Left ventricle myocardium inferior (tissue), 1 donor: Measurements from ENCODE around the gene CFTR. TPM values are rescaled to one million over a fixed set of nuclear protein-coding genes. Genes with fewer than 3 reads are reported as not detected.

Experiments used
- DNase-seq: peaks from one replicate; pipeline ENCODE4 v3.0.0-alpha.2; 2020
- H3K27ac ChIP-seq: fragments of 200-600 bp; replicated peaks from 2 replicates; pipeline ENCODE4 v1.8.0; 2021
- H3K27me3 ChIP-seq: fragments of 200-600 bp; 2 replicates; pipeline ENCODE4 v1.8.0; 2021; ENCODE audit warnings: low read depth
- H3K36me3 ChIP-seq: fragments of 200-600 bp; 2 replicates; pipeline ENCODE4 v1.8.0; 2021
- H3K4me1 ChIP-seq: fragments of 200-600 bp; 2 replicates; pipeline ENCODE4 v1.8.0; 2021
- H3K4me3 ChIP-seq: fragments of 200-600 bp; 2 replicates; pipeline ENCODE4 v1.8.0; 2021; ENCODE audit warnings: mild to moderate bottlenecking, moderate library complexity
- H3K9me3 ChIP-seq: fragments of 200-600 bp; replicated peaks from 2 replicates; pipeline ENCODE4 v1.8.0; 2021
- CTCF ChIP-seq: fragments of 200-600 bp; IDR thresholded peaks from 2 replicates; pipeline ENCODE4 v1.8.0; 2021; ENCODE audit warnings: antibody characterized with exemption, mild to moderate bottlenecking, borderline replicate concordance
- intact Hi-C: fragments of 100-400 bp; cut with micrococcal nuclease; formaldehyde crosslinking; loops from one replicate; pipeline ENCODE4 v1.11.0; 2022
- total RNA-seq: library from RNA; stranded (reverse); fragmentation: NEBNext Ultra II Directional; extraction: Animal tissue kit (Norgen Biotek cat#: 25700); gene quantifications from one replicate; pipeline ENCODE4 v1.2.1, GENCODE V29; 2021
- donor health status: DM: no; HTN: yes; CAD: no; lungs with severe emphysema.

The CFTR gene
- total RNA-seq, 1 donor from 2014 or later = 0.11 TPM

GRCh38 chr7:117485118-117485620, 5.3 kb downstream of the CFTR start:
- TF ChIP-seq CTCF = no peak
- Histone ChIP-seq H3K36me3 (no peaks in the 10 kb centered on the region), H3K4me1 (peaks cover under 1% of the 10 kb centered on the region), H3K4me3 (no peak overlapping the region), H3K27ac (no peak overlapping the region), H3K27me3 (peaks cover 17% of the 10 kb centered on the region), H3K9me3 (no peaks in the 10 kb centered on the region)
- intact Hi-C loops = no loop called here
- no peak for DNase-seq

- intact Hi-C loops = no loop called here
Measured at GRCh38 chr7:117489016-117489415, 9.2 kb downstream of the CFTR start.

GRCh38 chr7:117489430-117489829, 9.6 kb downstream of the CFTR start:
- DNase-seq = no peak
- no peaks in the 10 kb centered on the region for H3K36me3 ChIP-seq
- TF ChIP-seq CTCF = no peak

More at GRCh38 chr7:117489016-117489415, 9.2 kb downstream of the CFTR start:
- no peak overlapping the region for H3K4me3 ChIP-seq
- no peak for TF ChIP-seq CTCF
- no peaks in the 10 kb centered on the region for H3K36me3 ChIP-seq
- no peak for DNase-seq
- no peak overlapping the region for H3K27ac ChIP-seq
- H3K27me3 ChIP-seq = peaks cover 4% of the 10 kb centered on the region
- no peaks in the 10 kb centered on the region for H3K9me3 ChIP-seq
- H3K4me1 ChIP-seq = no peaks in the 10 kb centered on the region

GRCh38 chr7:117489911-117490310, 10.1 kb downstream of the CFTR start:
- H3K27me3 ChIP-seq = no peaks in the 10 kb centered on the region
- TF ChIP-seq CTCF = no peak
- no peak overlapping the region for H3K27ac ChIP-seq
- no peaks in the 10 kb centered on the region for H3K36me3 ChIP-seq
- no peaks in the 10 kb centered on the region for H3K4me1 ChIP-seq
- no peak for DNase-seq
- H3K9me3 ChIP-seq = no peaks in the 10 kb centered on the region
- intact Hi-C loops = no loop called here
- no peak overlapping the region for H3K4me3 ChIP-seq

More at GRCh38 chr7:117489430-117489829, 9.6 kb downstream of the CFTR start:
- no peak overlapping the region for H3K4me3 ChIP-seq
- H3K27ac ChIP-seq = no peak overlapping the region
- H3K27me3 ChIP-seq = no peaks in the 10 kb centered on the region
- no peaks in the 10 kb centered on the region for H3K4me1 ChIP-seq
- no peaks in the 10 kb centered on the region for H3K9me3 ChIP-seq
- intact Hi-C loops = no loop called here

- Histone ChIP-seq H3K9me3 (no peaks in the 10 kb centered on the region), H3K27ac (no peak overlapping the region), H3K27me3 (no peaks in the 10 kb centered on the region), H3K4me1 (no peaks in the 10 kb centered on the region), H3K36me3 (no peaks in the 10 kb centered on the region), H3K4me3 (no peak overlapping the region)
- DNase-seq = no peak
- intact Hi-C loops = no loop called here
- no peak for TF ChIP-seq CTCF
Measured at GRCh38 chr7:117492649-117493048, 12.8 kb downstream of the CFTR start.

GRCh38 chr7:117493460-117493859, 13.6 kb downstream of the CFTR start:
- no peak overlapping the region for H3K4me3 ChIP-seq
- intact Hi-C loops = no loop called here
- H3K4me1 ChIP-seq = no peaks in the 10 kb centered on the region
- H3K36me3 ChIP-seq = no peaks in the 10 kb centered on the region
- no peak for DNase-seq
- H3K27me3 ChIP-seq = no peaks in the 10 kb centered on the region
- TF ChIP-seq CTCF = no peak
- no peaks in the 10 kb centered on the region for H3K9me3 ChIP-seq
- H3K27ac ChIP-seq = no peak overlapping the region
